ENCODE measurements around the gene CNMD. TPM values are rescaled to one million over a fixed set of nuclear protein-coding genes. Genes with fewer than 3 reads are reported as not detected.

Gene CNMD
- total RNA-seq, 3 donors from 2014 or later (not counting 1 experiment from before 2014, with no cell fraction given): not detected

- Histone ChIP-seq H3K27ac (ENCODE audit: low read length) (no peak overlapping the region), H3K4me1 (ENCODE audit: control insufficient read depth, insufficient read depth, low read length) (no peaks in the 10 kb centered on the region), H3K4me3 (ENCODE audit: low read length) (no peak overlapping the region), H3K36me3 (ENCODE audit: control insufficient read depth, insufficient read depth, low read length) (peaks cover 65% of the 10 kb centered on the region), H3K9me3 (ENCODE audit: control insufficient read depth, insufficient read depth, low read length) (no peaks in the 10 kb centered on the region), H3K27me3 (ENCODE audit: control insufficient read depth, insufficient read depth, low read length) (no peaks in the 10 kb centered on the region)
- H3K4me3 Mint-ChIP-seq: no peak overlapping the region
- ATAC-seq (no peak), DNase-seq (no peak)
- peak overlapping the region; percentile 1 to 31 for H3K27ac Mint-ChIP-seq
- H3K4me1 Mint-ChIP-seq: peaks cover 7 to 17% of the 10 kb centered on the region in 2 donors
- intact Hi-C loops (cut with micrococcal nuclease): no loop called here
- H3K9me3 Mint-ChIP-seq: no peaks in the 10 kb centered on the region
- H3K36me3 Mint-ChIP-seq: peaks cover 21% of the 10 kb centered on the region
- TF ChIP-seq CTCF (IDR thresholded peaks at IDR 0.05): no peak
- H3K27me3 Mint-ChIP-seq (ENCODE audit: low read depth in 2 of 2): no peaks in the 10 kb centered on the region
- no CpG with 5 or more reads among the region's 1 CpG for WGBS (ENCODE audit: insufficient coverage)
Observed at GRCh38 chr13:52677823-52678222, 61.8 kb downstream of the CNMD start.

DNA sequence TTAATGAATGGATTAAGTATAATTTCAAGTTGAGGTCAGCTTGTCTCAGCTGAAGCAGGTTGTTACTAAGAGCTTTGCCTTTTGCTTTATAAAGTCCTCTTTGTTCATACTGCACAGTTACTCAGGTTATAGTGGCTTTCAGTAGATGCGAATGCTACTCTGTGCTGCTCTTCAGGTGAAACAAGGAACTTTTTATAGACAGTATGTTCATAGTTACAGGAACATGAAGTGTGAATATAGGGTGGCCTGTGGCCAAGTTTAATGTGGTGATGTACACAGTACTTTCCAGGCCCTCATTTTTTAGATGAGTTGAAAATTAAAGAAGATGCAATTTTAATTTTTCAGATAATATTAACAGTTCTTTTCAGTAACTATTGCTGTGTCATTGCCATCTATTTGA is 66.2 kb downstream of the CNMD start:
- H3K4me1 Mint-ChIP-seq: peaks cover 7 to 17% of the 10 kb centered on the region in 2 donors
- no peaks in the 10 kb centered on the region for H3K27me3 Mint-ChIP-seq (ENCODE audit: low read depth in 2 of 2)
- ATAC-seq (no peak), DNase-seq (no peak)
- no peak overlapping the region for H3K27ac ChIP-seq (ENCODE audit: low read length)
- no peak overlapping the region for H3K27ac Mint-ChIP-seq
- no peaks in the 10 kb centered on the region for H3K9me3 ChIP-seq (ENCODE audit: control insufficient read depth, insufficient read depth, low read length)
- H3K4me3 ChIP-seq (ENCODE audit: low read length): no peak overlapping the region
- no peak for TF ChIP-seq CTCF (IDR thresholded peaks at IDR 0.05)
- WGBS (ENCODE audit: insufficient coverage): 91% methylated on average over 1 of the region's 1 CpG
- H3K4me3 Mint-ChIP-seq: no peak overlapping the region
- peaks cover 41% of the 10 kb centered on the region for H3K36me3 ChIP-seq (ENCODE audit: control insufficient read depth, insufficient read depth, low read length)
- no peaks in the 10 kb centered on the region for H3K27me3 ChIP-seq (ENCODE audit: control insufficient read depth, insufficient read depth, low read length)
- peaks cover 12% of the 10 kb centered on the region for H3K36me3 Mint-ChIP-seq
- no peaks in the 10 kb centered on the region for H3K4me1 ChIP-seq (ENCODE audit: control insufficient read depth, insufficient read depth, low read length)
- intact Hi-C loops (cut with micrococcal nuclease): no loop called here
- no peaks in the 10 kb centered on the region for H3K9me3 Mint-ChIP-seq

DNA sequence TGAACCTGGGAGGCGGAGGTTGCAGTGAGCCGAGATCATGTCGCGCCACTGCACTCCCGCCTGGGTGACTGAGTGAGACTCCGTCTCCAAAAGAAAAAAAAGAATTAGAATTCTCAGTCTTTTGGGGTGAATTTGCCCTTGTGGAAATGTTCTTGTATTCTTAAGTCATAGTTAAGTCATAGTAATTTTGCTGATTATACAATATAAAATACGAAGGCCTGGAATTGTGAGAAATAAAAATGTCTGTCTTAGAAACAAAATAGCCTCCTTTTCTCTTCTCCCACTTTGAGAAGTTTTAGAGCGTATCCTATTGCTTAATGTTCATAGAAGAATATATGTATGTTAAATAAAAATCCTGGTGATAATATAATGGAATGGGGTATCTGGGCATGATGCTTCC is 68.9 kb downstream of the CNMD start:
- TF ChIP-seq CTCF (IDR thresholded peaks at IDR 0.05): no peak
- over 99% methylated on average over 6 of the region's 8 CpGs for WGBS (ENCODE audit: insufficient coverage)
- H3K4me3 ChIP-seq (ENCODE audit: low read length): no peak overlapping the region
- no peaks in the 10 kb centered on the region for H3K27me3 ChIP-seq (ENCODE audit: control insufficient read depth, insufficient read depth, low read length)
- Mint-ChIP-seq H3K4me1 (peaks cover 4 to 14% of the 10 kb centered on the region in 2 donors), H3K27me3 (ENCODE audit: low read depth in 2 of 2) (no peaks in the 10 kb centered on the region), H3K4me3 (no peak overlapping the region), H3K27ac (no peak overlapping the region), H3K9me3 (no peaks in the 10 kb centered on the region), H3K36me3 (peaks cover under 1% of the 10 kb centered on the region)
- intact Hi-C loops (cut with micrococcal nuclease): no loop called here
- DNase-seq (no peak), ATAC-seq (no peak)
- H3K36me3 ChIP-seq (ENCODE audit: control insufficient read depth, insufficient read depth, low read length): peaks cover 39% of the 10 kb centered on the region
- no peak overlapping the region for H3K27ac ChIP-seq (ENCODE audit: low read length)
- no peaks in the 10 kb centered on the region for H3K4me1 ChIP-seq (ENCODE audit: control insufficient read depth, insufficient read depth, low read length)
- H3K9me3 ChIP-seq (ENCODE audit: control insufficient read depth, insufficient read depth, low read length): no peaks in the 10 kb centered on the region

GRCh38 chr13:52669677-52670076 is 69.9 kb downstream of the CNMD start:
- no peak overlapping the region for H3K4me3 Mint-ChIP-seq

More at GRCh38 chr13:52669677-52670076, 69.9 kb downstream of the CNMD start:
- intact Hi-C loops (cut with micrococcal nuclease): no loop called here
- TF ChIP-seq CTCF (IDR thresholded peaks at IDR 0.05): no peak
- no peaks in the 10 kb centered on the region for H3K9me3 ChIP-seq (ENCODE audit: control insufficient read depth, insufficient read depth, low read length)
- H3K27me3 ChIP-seq (ENCODE audit: control insufficient read depth, insufficient read depth, low read length): no peaks in the 10 kb centered on the region
- H3K27ac Mint-ChIP-seq: no peak overlapping the region
- 79% methylated on average over 2 of the region's 2 CpGs for WGBS (ENCODE audit: insufficient coverage)
- DNase-seq: no peak
- no peak overlapping the region for H3K4me3 ChIP-seq (ENCODE audit: low read length)
- H3K9me3 Mint-ChIP-seq: no peaks in the 10 kb centered on the region
- H3K36me3 Mint-ChIP-seq: no peaks in the 10 kb centered on the region
- no peak for ATAC-seq
- peaks cover 43% of the 10 kb centered on the region for H3K36me3 ChIP-seq (ENCODE audit: control insufficient read depth, insufficient read depth, low read length)
- H3K27me3 Mint-ChIP-seq (ENCODE audit: low read depth in 2 of 2): no peaks in the 10 kb centered on the region
- peaks cover 0 to 5% of the 10 kb centered on the region in 2 donors for H3K4me1 Mint-ChIP-seq
- H3K27ac ChIP-seq (ENCODE audit: low read length): no peak overlapping the region
- no peaks in the 10 kb centered on the region for H3K4me1 ChIP-seq (ENCODE audit: control insufficient read depth, insufficient read depth, low read length)

Measured in natural killer cell (primary cell).